ENCODE results near the gene ID2. TPM values are rescaled to one million over a fixed set of nuclear protein-coding genes. Genes with fewer than 3 reads are reported as not detected.

The ID2 gene
- total RNA-seq, 1 experiment from 2014 or later = 48.6 TPM

GRCh38 chr2:8684878-8685696, 3.2 kb downstream of the ID2 start:
- Histone ChIP-seq H3T11ph (ENCODE audit: low read length) (no peak overlapping the region), H4K20me1 (ENCODE audit: control insufficient read depth, insufficient read depth, insufficient read length) (no peaks in the 10 kb centered on the region), H4K8ac (replicated peaks; ENCODE audit: insufficient read length, low read depth, low read length) (no peak overlapping the region), H2BK20ac (ENCODE audit: low read depth, low read length, poor library complexity, severe bottlenecking) (no peak overlapping the region), H2AK5ac (ENCODE audit: insufficient read length, low read length) (no peak overlapping the region), H3K9me3 (ENCODE audit: control insufficient read depth, low read depth, low read length) (no peaks in the 10 kb centered on the region), H3K27me3 (ENCODE audit: insufficient read depth, low read length) (peaks cover 12% of the 10 kb centered on the region; the same call in 1 of the 2 replicates), H3K27ac (ENCODE audit: insufficient read length, low read depth, low read length) (no peak overlapping the region), H3K9ac (ENCODE audit: extremely low read depth, insufficient read length, low read length) (no peak overlapping the region), H2BK12ac (ENCODE audit: insufficient read length, low read depth, low read length) (no peak overlapping the region), H3K4me2 (ENCODE audit: insufficient read depth, insufficient read length, low read length) (peak overlapping the region; percentile 29), H2BK120ac (ENCODE audit: low read depth, low read length, poor library complexity, severe bottlenecking) (no peak overlapping the region), H3K14ac (ENCODE audit: insufficient read depth, low read length) (no peak overlapping the region), H2AFZ (ENCODE audit: low read length) (no peak overlapping the region), H3K23ac (ENCODE audit: insufficient read length, low read depth, low read length) (no peak overlapping the region), H2BK15ac (ENCODE audit: low read depth, low read length) (no peak overlapping the region), H3K4me1 (ENCODE audit: insufficient read depth, low read length) (no peaks in the 10 kb centered on the region; the same call in 1 of the 2 replicates), H3K23me2 (ENCODE audit: insufficient read length, low read depth, low read length, poor library complexity, severe bottlenecking) (peaks cover 20% of the 10 kb centered on the region), H3K4ac (ENCODE audit: low read depth, low read length) (no peak overlapping the region), H2BK5ac (ENCODE audit: insufficient read length, low read length) (no peak overlapping the region), H4K5ac (ENCODE audit: insufficient read length, low read depth, low read length) (no peak overlapping the region), H3K56ac (ENCODE audit: insufficient read length, low read depth, low read length) (no peak overlapping the region), H3K79me2 (ENCODE audit: insufficient read depth, low read length) (peaks cover 2% of the 10 kb centered on the region; the same call in 1 of the 2 replicates), H4K91ac (ENCODE audit: insufficient read length, low read depth, low read length) (no peak overlapping the region), H3K79me1 (ENCODE audit: insufficient read depth, low read depth, low read length, poor library complexity, severe bottlenecking) (no peaks in the 10 kb centered on the region), H3K18ac (ENCODE audit: insufficient read length, low read depth, low read length) (no peak overlapping the region)
- no peak for TF ChIP-seq CTCF (conservative IDR thresholded peaks at IDR 0.05)
- Mint-ChIP-seq H3K4me1 (peaks cover 23 to 33% of the 10 kb centered on the region in 2 experiments), H3K4me3 (peak overlapping the region; percentile 66 to 83), H3K9me3 (peaks cover 0 to 7% of the 10 kb centered on the region in 2 experiments; a peak in 2 of 5 replicates), H3K27ac (no peak overlapping the region), H3K36me3 (ENCODE audit: insufficient read depth in 1 of 3, low read depth in 3 of 3) (peaks cover 5 to 20% (median 18%) of the 10 kb centered on the region in 3 experiments), H3K27me3 (ENCODE audit: low read depth) (peaks cover 13% of the 10 kb centered on the region)
- WGBS (ENCODE audit: extremely low coverage, insufficient read length, low lambda C conversion rate) = no CpG with 5 or more reads among the region's 87 CpGs
- DNase-seq = peak; percentile 75
